ENCODE data around the gene ASZ1.

DNA sequence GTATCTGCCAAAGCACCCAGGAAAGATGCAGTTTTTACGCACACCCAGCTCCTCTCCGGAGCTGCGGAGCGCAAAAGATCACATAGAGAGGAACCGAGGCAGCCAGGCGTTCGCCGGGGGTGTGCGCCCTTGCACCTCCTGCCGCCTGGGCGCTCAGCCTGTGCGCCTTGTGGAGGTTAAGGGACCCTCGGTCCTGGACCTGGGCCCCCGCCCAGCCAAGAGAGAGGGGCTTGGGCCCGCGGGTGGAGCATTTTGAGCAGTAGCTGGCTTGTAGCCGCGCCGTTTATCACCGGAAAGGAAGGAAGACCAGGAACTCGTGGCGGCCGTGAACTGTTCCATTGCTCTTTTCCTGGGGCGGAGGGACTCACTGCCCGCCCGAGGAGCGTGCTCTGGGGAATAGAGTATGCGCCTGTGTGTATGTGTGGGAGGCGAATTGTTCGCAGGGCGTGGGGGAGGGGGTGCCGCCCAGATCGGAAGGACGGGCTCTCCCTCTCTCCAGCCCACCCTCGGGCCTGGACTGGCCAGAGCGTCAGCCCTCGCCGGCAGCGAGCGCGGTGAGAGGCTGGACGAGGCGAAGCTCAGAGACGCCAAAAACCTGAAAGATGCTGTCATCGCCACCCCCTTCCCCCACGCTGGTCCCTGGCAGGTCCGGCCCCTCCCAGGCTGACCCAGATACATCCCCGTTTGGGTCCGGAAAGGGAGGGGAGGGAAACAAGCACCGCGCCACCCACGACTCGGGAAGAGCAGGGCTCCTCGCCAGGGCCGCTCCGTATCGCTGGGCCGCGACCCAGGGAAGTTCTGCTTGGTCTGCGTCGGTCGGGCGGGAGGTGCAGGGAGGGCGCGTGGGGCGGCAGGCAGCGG, 103.2 kb downstream of the ASZ1 start:
- TF ChIP-seq POLR2AphosphoS5 (IDR thresholded peaks at IDR 0.05; ENCODE audit: low read depth, low read length), result no peak
- TF ChIP-seq, protein P1, sequence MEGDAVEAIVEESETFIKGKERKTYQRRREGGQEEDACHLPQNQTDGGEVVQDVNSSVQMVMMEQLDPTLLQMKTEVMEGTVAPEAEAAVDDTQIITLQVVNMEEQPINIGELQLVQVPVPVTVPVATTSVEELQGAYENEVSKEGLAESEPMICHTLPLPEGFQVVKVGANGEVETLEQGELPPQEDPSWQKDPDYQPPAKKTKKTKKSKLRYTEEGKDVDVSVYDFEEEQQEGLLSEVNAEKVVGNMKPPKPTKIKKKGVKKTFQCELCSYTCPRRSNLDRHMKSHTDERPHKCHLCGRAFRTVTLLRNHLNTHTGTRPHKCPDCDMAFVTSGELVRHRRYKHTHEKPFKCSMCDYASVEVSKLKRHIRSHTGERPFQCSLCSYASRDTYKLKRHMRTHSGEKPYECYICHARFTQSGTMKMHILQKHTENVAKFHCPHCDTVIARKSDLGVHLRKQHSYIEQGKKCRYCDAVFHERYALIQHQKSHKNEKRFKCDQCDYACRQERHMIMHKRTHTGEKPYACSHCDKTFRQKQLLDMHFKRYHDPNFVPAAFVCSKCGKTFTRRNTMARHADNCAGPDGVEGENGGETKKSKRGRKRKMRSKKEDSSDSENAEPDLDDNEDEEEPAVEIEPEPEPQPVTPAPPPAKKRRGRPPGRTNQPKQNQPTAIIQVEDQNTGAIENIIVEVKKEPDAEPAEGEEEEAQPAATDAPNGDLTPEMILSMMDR (IDR thresholded peaks at IDR 0.05), result no peak

Measured in Panc1 (cell line).